ENCODE results near the gene CD300H.

CD300H gene

GRCh38 chr17:74549343-74549742 is 18.0 kb downstream of the CD300H start:
- DNase-seq = no peak

- peak in 1 of 4 experiments; percentile 34 for DNase-seq
These were observed 19.6 kb downstream of the CD300H start for GRCh38 chr17:74547736-74548135.

DNA sequence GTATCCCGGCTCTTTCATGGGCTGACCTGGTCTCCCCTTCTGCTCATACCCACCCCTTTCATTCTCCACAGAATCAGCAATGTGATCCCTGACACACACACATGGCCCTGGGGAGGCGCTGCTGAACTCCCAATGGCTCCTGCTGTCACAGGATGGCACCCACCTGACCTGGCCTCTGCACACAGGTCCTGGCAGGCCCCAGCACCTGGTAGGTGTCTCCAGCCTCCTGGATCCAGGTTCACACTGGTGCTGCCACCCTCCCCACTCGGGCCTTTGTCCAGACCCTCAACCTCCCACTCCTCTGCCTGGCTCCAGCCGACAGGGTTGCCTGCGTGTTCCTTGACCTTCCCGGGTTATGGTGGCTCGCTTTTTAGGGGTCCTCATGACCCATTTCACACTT is 20.0 kb downstream of the CD300H start:
- no peak for DNase-seq

- DNase-seq = no peak
These were observed 20.7 kb downstream of the CD300H start for GRCh38 chr17:74546586-74546985.

DNA sequence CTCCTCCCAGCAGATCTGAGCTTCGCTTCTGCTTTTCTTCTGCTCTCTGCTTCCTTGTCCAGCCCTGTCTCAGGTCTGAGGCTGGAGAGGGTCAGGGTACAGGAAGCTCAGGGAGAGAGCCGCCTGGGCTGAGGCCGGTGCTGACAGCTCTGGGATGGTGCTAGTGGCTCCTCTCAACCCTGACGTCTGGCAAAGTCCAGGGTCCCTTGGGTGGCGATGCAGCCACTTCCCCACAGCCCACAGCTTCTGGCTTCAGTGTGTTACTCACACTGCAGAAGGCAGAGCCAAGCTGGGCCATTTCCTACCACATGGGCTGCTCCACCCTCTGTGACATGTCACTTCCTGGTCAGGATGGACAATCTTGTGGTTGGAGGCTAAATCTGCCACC is 21.5 kb downstream of the CD300H start, which contains the start of gene CD300C:
Gene CD300C, minus strand, starts transcription at position 273 of the 388 bp plus-strand sequence. CDS start 333 bp downstream, outside the sequence.
- DNase-seq = peak; percentile 91 to 97 (median 92)

DNA sequence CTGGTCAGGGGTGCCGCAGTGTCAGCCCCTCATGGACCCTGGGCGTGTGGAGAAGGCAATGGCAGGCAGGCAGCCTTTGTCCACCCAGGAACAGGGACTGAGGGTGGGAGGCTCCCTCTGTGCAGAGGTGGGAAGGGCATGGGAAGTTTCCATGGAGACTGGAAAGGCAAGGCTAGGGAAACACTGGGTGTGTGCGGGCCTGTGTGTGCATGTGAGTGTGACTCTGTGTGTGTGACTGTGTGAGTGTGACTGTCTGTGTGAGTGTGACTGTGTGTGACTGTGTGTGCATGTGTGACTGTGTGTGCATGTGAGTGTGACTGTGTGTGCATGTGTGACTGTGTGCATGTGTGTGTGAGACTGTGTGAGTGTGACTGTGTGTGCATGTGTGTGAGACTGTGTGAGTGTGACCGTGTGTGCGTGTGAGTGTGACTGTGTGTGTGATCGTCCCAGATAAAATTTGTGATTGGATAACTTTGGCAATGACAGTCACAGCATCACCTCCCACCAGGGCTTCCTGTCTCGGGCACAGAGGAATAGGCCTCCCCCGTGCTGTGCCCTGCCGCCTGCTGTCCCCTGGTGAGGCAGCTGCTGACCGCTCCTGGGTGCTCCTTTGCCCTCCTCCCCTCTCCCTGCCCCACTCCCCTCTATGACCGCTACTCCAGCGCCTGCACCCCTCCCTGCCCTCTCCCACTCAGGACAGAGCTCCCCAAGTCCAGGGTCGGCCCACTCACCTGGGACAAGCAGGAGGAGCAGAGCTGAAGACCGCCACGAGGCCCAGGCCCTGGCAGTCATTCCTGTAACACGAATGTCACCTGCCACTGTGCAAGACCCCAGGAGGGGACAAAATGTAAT is 22.1 kb downstream of the CD300H start:
- DNase-seq = peak; percentile 50 to 74 (median 68)

DNA sequence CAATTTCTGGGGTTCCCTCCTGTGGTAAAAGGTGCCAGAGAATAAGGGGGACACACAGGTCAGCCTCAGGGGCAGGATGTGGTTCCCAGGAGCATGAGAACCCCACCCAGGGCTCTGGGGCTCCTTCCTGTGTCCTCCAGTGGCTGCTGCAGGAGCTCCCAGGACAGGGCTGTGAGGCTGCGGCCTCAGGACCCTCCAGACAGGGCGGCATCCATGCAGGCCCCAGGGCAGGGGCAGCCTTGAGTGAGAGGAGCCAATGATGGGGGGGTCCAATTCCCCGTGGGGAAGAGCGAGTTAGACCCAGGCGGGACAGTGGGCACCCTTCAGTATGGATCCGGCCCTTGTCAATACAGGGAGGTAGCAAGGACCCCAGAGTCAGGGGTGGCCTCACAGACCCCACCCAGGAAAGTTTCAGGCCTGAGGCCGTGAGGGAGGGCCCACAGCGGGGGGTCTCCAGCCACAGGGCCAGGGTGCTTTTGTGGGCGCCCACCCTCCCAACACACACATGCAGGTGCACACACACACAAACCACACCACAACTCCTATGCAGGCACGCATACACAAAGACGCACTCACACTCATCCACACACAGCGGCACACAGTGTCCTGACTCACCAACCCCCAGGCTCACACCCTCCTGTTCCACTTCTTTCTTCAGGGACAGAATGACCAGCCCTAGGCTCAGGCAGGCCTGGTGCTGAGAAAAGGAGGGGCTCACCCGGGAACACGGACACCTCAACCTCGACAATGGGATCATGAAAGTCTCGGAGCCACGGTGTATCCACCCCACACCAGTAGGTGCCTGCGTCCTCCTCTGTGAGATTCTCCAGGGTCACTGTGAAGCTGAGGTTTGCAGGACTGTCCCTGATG is 23.2 kb downstream of the CD300H start:
- no peak for DNase-seq

GRCh38 chr17:74543406-74543805 is 23.9 kb downstream of the CD300H start:
- DNase-seq = no peak

DNA sequence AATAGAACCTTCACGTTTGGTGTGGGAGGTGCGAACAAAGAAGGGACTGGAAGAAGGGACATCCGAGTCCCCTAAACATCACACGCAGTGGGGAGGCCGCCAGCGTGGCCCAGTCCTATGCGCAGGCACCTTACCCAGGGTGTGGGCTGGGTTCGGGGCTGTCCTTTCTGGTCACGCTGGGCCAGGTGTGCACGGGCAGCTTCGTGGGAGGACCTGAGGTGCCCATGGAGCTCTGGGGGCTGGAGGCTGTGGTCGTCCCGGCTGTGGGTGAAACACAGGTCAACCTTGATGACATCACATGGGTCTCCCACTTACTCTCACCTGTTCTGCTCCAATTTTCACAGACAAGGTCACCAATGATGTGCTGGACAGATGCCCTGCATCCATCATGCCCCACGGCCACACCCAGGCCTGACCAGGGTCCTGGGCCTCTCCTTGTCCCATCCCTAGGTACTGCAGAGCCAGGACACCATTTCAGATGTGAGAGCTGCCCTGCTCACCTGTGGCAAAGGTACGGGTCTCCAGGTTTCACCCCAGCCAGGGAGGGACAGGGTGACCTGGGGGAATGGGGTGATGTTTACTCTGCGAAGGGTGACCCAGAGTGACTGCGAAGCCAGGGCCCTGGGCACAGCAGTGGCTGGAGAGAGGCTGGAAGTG is 24.5 kb downstream of the CD300H start:
- DNase-seq = no peak

- DNase-seq = no peak
These were observed 25.1 kb downstream of the CD300H start for GRCh38 chr17:74542166-74542565.

DNA sequence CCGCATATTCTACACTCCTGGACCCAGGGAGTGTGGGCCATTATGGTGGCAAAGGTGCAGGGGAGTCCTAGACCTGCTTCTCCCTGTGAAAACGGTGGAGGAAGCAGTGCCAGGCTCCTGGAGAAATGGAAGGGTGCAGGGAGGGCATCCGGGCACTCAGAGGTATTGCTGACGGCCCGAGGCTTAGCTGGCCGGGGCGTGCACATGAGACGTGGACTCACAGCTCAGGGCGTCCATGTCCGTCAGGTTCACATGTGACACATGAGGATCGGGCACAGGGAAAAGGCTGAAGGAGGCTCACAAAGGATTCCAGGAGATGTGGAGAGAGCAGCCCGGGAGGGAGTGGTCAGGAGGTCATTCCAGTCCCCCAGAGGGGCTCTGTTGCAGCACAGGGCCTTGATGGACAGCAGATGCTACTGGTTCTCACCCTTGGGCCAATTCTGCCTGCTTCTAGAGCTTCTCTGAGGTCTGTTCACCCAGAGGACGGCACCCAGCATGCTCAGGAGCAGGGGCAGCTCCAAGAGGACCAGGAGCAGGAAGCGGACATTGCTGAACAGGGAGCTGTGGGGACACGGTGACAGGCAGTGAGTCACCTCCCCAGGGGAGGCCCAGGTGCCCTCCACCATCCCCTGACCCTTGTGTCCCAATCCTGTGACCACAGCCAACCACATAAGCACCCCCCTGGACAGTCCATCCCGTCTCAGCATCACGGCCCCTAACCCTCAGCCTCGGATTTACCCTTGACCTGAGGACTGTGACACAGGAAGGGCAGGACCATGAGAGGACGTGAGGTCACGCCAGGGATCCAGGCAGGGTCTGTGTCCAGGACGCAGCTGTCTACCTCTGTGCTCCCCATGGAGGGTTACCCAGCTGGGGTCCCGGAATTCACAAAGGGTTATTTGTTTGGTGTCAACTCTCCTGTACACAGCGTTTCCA is 25.9 kb downstream of the CD300H start:
- DNase-seq = no peak

DNA sequence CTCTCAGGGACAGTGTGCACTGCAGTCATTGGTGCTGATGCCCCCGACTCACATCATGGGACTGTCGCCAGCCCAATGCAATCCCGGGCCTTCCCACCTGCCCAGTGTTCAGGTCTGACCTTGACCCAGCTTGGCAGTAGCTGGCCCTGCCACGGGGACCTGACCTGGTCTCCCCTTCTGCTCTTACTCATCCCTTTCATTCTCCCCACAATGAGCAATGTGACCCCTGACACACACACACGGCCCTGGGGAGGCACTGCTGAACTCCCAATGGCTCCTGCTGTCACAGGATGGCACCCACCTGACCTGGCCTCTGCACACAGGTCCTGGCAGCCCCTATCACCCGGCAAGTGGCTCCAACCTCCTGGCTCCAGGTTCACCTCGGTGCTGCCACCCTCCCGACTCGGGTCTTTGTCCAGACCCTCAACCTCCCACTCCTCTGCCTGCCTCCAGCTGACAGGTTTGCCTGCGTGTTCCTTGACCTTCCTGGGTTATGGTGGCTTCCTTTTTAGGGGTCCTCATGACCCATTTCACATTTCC is 28.0 kb downstream of the CD300H start:
- peak in 1 of 4 experiments; percentile 16 for DNase-seq

DNA sequence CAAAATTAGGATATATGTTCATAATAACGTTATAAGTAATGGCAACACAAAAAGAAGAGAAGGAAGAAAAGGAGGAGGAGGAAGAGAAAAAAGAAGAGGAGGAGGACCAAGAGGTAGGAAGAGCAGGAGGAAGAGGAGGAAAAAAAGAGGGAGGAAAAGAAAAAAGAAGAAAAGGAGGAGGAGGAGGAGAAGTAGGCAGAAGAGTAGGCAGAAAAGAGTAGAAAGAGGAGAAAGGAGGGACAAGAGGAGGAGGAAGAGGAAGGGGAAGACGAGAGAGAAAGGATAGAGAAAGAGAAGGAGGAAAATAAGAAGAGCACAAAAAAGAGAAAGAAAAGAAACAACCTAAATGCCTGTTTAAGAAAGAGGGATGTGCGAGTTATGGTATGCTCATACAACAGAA is 30.4 kb downstream of the CD300H start:
- DNase-seq = no peak

- peak; percentile 94 to 98 (median 96) for DNase-seq
These were observed 35.2 kb downstream of the CD300H start for GRCh38 chr17:74532115-74532514.

DNA sequence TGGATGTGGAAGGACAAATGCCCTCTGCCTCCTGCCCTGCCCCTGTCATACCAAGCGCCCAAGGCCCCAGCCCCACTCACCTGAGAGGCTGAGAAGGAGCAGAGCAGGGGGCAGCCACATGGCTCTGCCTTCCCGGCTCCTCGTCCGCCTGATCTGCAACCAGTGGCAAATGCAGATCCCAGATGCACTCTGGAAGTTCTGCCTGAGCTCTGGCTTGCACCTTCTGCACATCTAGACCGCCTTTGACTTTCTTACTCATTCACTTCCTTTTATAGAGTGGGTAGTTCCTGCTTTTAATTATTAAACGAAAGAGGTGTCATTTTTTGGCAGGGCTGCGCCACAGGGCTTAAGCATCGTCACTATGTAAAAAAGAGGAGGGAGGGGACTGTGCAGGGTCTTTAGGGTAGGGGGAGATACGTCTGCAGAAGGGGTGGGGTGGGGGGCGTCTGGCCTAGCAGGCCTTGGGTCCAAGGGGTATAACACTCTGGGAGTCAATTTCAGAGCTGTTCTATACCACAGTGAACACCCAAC is 36.0 kb downstream of the CD300H start, which contains the start of gene CD300LB:
Gene CD300LB, minus strand, starts transcription at position 245 of the 531 bp plus-strand sequence. Its CDS starts 125 bp downstream, at position 120.
- peak; percentile 62 to 80 (median 74) for DNase-seq

DNA sequence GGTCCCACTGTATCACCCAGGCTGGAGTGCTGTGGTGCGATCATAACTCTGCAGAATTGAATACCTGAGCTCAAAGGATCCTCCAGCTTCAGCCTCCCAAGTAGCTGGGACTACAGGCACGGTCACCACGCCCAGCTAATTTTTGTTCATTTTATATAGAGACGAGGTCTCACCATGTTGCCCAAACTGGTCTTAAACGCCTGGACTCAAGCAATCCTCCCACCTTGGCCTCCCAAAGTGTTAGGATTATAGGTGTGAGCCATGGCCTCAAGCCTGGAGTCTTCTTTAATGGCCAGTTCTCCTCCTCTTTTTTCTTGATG is 36.5 kb downstream of the CD300H start:
- peak in 1 of 4 experiments; percentile 8 for DNase-seq

DNA sequence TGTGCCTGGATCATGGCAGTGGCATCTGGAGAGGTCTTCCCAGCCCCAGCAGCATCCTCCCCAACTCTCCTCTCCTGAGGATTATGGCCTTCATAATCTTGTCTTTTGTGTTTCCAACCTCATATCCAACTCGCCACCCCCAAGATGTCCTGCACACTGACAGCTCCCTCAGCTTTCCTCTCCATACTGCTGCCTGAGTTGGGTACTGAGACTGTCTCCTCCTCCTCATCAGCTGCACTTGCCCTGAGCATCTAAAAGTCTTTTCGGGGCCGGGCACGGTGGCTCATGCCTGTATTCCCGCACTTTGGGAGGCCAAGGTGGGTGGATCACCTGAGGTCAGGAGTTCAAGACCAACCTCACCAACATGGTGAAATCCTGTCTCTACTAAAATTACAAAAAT is 38.1 kb downstream of the CD300H start:
- DNase-seq = peak in 1 of 4 experiments; percentile 3

DNA sequence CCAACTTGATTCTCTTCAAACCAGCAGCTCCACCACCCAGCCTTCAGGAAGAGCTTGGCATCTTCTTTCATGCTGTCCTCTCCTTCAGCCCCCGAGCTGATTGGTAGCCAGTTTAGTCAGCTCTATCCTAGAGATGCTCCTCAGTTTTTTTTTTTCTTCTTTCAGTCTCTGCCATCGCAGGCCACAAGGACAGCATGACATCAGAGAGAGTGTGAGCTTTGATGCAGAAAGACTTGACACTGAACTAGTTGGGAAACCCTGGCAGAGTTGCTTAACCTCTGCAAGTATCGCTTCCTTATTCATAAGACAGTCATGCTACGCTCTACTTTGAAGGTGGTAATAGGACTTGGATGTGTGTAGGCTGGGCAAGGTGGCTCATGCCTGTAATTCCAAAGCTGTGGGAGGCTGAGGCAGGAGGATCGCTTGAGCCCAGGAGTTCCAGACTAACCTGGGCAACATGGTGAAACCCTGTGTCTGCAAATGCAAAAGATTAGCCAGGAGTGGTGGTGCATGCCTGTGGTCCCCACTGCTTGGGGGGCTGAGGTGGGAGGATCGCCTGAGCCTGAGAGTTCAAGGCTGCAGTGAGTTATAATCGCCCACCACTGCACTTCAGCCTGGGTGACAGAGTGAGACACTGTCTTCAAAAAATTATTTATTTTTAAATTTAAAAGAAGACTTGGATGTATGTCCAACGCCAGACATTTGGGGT is 38.7 kb downstream of the CD300H start:
- DNase-seq = peak; percentile 92 to 99 (median 96)

DNA sequence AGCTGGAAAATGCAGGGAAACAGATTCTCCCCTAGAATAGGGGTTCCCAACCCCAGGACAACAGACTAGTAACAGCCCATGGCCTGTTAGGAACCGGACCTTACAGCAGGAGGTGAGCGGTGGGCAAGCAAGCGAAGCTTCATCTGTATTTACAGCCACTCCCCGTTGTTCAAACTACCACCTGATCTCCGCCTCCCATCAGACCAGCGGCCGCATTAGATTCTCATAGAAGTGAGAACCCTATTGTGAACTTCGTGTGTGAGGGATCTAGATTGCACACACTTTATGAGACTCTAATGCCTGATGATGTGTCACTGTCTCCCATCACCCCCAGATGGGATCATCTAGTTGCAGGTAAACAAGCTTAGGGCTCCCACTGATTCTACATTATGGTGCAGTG is 39.6 kb downstream of the CD300H start:
- DNase-seq = no peak

DNA sequence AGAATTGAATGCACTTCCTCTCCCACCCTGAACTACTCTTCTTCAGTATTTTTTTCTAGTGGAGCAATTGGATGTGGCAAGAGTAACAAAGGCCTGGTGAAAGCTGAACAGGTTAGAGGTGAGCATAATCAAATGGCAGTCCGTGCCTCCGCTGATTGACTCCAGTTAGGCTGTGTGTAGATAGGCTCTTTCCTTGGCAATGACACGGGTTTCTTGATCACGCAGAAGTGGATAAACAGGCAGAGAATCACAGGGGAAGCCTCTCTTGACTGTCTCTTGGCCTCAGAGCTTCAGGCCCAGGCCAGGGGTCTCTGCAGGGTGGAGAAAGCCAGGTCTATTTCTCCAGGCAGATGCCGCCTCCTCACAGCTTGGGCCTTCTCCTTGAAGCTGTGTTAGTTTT is 40.2 kb downstream of the CD300H start:
- DNase-seq = peak in 1 of 4 experiments; percentile 35

Measured in suppressor macrophage (primary cell).